Retinal pigment epithelial cell (primary cell): ENCODE results near the gene SHLD1.

Experiments
- DNase-seq: peaks from one replicate; pipeline ENCODE4 v3.0.0-alpha.2; 2010; ENCODE audit warnings: low read depth
- H3K4me3 ChIP-seq: 2 replicates; pipeline ENCODE4 v1.5.1; 2011; ENCODE audit warnings: mild to moderate bottlenecking, low read length, control low read depth, moderate library complexity
- TF ChIP-seq, protein P1 (sequence below): conservative IDR thresholded peaks from 2 replicates; pipeline ENCODE4 v1.5.1; 2011; ENCODE audit warnings: low read depth, low read length, control low read depth, inconsistent platforms

Gene SHLD1

DNA sequence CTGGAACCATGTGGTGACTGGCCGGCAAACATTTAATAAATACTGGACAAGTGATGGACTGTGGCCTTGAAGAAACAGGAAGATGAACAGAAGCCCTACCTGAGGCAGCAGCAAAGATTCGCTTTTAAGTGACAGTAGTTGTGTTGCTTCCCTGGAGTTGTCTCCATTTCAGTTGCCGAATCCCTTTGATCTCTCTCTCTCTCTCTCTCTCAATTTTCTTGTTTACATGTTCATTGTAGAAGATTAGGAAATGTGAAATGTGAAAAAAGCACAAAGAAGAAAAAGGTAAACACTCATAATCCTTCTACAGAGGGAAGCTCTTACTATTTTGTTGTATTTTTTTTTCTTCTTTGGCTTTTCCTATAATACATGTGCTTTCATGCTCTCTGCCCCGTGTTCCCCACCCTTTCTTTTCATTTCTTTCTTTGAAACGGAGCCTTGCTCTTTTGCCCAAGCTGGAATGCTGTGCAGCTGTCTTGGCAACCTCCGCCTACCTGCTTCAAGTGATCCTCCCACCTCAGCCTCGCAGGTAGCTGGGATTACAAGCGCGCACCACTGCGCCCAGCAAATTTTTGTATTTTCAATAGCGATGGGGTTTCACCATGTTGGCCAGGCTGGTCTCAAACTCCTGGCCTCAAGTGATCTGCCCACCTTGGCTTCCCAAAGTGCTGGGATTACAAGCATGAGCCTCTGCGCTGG lies 81.5 kb downstream of the SHLD1 start:
- TF ChIP-seq, protein P1, sequence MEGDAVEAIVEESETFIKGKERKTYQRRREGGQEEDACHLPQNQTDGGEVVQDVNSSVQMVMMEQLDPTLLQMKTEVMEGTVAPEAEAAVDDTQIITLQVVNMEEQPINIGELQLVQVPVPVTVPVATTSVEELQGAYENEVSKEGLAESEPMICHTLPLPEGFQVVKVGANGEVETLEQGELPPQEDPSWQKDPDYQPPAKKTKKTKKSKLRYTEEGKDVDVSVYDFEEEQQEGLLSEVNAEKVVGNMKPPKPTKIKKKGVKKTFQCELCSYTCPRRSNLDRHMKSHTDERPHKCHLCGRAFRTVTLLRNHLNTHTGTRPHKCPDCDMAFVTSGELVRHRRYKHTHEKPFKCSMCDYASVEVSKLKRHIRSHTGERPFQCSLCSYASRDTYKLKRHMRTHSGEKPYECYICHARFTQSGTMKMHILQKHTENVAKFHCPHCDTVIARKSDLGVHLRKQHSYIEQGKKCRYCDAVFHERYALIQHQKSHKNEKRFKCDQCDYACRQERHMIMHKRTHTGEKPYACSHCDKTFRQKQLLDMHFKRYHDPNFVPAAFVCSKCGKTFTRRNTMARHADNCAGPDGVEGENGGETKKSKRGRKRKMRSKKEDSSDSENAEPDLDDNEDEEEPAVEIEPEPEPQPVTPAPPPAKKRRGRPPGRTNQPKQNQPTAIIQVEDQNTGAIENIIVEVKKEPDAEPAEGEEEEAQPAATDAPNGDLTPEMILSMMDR = no peak
- H3K4me3 ChIP-seq = no peak overlapping the region
- no peak for DNase-seq

DNA sequence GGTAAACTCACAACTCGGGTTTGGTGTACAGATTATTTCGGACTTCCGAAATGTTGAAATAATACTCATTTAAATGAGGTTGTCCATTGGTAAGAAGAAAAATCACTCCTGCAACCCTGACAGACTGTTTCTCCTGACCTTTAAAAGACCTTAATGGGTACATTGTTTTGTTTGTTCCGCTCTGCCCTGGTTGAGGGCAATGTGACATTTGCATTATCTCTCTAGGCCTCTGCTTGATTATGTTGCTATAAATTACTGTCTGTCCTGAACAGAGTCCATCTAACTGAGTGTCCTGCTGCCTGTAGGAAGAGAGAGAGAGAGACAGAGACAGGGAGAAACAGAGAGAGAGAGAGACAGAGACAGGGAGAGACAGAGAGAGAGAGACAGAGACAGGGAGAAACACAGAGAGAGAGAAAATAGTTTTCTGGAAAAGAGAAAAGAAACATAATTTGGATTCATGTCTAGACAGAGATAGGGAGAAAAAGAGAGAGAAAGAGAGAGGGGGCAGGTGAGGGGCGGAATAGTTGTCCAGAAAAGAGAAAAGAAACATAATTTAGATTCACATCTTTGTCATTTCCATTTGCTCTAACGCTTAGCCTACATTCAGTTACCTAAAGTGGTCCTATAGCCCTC lies 83.2 kb downstream of the SHLD1 start:
- TF ChIP-seq, protein P1 = no peak
- no peak for DNase-seq
- no peak overlapping the region for H3K4me3 ChIP-seq

DNA sequence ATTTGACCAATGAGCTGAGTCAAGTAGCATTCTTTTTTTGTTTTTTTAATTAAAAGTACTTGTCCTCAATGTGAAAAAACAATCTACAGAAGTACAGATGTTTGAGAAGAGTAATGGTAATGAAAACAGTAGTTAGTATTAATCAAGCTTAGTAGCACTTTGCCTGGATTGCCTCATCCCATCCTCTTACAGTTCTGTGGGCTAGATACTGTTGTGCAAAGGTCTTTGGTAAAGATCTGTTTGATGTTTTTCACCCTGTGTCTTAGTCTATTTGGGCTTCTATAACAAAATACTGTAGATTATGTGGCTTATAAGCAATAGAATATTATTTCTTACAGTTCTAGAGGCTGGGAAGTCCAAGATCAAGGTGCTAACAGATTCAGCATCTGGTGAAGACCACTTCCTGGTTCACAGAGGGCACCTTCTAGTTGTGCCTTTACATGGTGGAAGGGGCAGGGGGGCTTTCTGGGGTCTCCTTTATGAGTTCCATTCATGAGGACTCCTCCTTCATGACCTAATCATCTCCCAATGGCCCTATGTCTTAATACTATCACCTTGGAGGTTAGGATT lies 84.3 kb downstream of the SHLD1 start:
- H3K4me3 ChIP-seq = no peak overlapping the region
- no peak for DNase-seq
- TF ChIP-seq, protein P1 = no peak

- TF ChIP-seq, protein P1 = no peak
- H3K4me3 ChIP-seq = no peak overlapping the region
- DNase-seq = peak; percentile 38
These were observed 85.2 kb downstream of the SHLD1 start for GRCh38 chr20:5835321-5835821.

DNA sequence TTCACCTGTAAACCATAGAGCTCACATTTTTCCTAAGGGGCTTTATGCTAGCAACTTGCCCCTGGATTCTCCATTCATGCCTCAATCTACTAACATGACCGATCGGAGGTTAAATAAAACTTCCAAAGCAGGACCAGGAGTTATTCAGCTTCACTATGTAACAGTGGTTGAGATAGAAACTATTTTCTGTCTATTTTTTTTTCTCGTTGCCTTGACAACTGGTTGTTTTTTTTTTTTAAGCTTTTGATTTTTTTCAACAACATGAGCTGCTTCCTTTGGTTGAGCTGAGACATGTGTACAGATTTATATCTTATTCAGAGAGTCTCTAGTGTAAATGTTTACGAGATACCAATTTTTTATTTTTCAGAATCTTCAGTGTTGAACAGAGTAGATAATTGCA lies 85.7 kb downstream of the SHLD1 start:
- TF ChIP-seq, protein P1 = no peak
- no peak for DNase-seq
- H3K4me3 ChIP-seq = no peak overlapping the region

DNA sequence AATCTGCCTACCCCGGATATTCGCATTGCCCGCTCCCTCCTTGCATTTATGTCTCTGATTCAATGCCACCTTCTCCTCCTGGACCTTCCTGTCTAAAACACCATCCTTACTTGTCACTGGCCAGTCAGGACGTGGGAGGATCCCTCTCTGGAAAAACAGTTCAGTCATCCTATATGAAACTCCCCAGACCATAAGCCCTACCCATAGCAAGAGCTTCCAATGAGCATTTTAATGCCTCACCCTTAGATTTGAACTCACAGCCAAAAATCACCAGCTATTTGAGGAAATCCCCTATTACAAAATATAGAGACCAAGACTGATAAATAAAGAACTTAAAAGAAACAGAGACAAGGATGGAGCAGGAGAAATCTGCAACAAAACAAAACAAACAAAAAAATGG lies 86.4 kb downstream of the SHLD1 start:
- H3K4me3 ChIP-seq = no peak overlapping the region
- TF ChIP-seq, protein P1 = no peak
- no peak for DNase-seq
